Measurements from ENCODE around the gene ZBED3.

The ZBED3 gene

GRCh38 chr5:77066184-77066583 is 20.9 kb downstream of the ZBED3 start:
- TF ChIP-seq SIN3A (IDR thresholded peaks at IDR 0.05; ENCODE audit: borderline replicate concordance, insufficient read depth, low read length), result no peak
- TF ChIP-seq REST (IDR thresholded peaks at IDR 0.05; ENCODE audit: insufficient read depth in 1 of 2, low read depth in 2 of 2, low read length in 2 of 2), result no peak
- TF ChIP-seq FOXP2 (optimal IDR thresholded peaks at IDR 0.05; ENCODE audit: borderline replicate concordance, extremely low read depth, extremely low read length, insufficient read depth), result no peak
- no peak for TF ChIP-seq POLR2AphosphoS5 (IDR thresholded peaks at IDR 0.05; ENCODE audit: low read depth, low read length)
- TF ChIP-seq TAF1 (IDR thresholded peaks at IDR 0.05; ENCODE audit: borderline replicate concordance, insufficient read depth, low read length), result no peak

GRCh38 chr5:77065256-77065655 is 21.8 kb downstream of the ZBED3 start:
- no peak for TF ChIP-seq SIN3A (IDR thresholded peaks at IDR 0.05; ENCODE audit: borderline replicate concordance, insufficient read depth, low read length)
- TF ChIP-seq REST (IDR thresholded peaks at IDR 0.05; ENCODE audit: insufficient read depth in 1 of 2, low read depth in 2 of 2, low read length in 2 of 2), result no peak
- TF ChIP-seq POLR2AphosphoS5 (IDR thresholded peaks at IDR 0.05; ENCODE audit: low read depth, low read length), result no peak
- TF ChIP-seq TAF1 (IDR thresholded peaks at IDR 0.05; ENCODE audit: borderline replicate concordance, insufficient read depth, low read length), result no peak
- TF ChIP-seq FOXP2 (optimal IDR thresholded peaks at IDR 0.05; ENCODE audit: borderline replicate concordance, extremely low read depth, extremely low read length, insufficient read depth), result no peak

GRCh38 chr5:77064040-77064439 is 23.0 kb downstream of the ZBED3 start:
- no peak for TF ChIP-seq TAF1 (IDR thresholded peaks at IDR 0.05; ENCODE audit: borderline replicate concordance, insufficient read depth, low read length)

- TF ChIP-seq TAF1 (IDR thresholded peaks at IDR 0.05; ENCODE audit: borderline replicate concordance, insufficient read depth, low read length) (no peak), SIN3A (IDR thresholded peaks at IDR 0.05; ENCODE audit: borderline replicate concordance, insufficient read depth, low read length) (no peak), REST (IDR thresholded peaks at IDR 0.05; ENCODE audit: insufficient read depth in 1 of 2, low read depth in 2 of 2, low read length in 2 of 2) (no peak), POLR2AphosphoS5 (IDR thresholded peaks at IDR 0.05; ENCODE audit: low read depth, low read length) (no peak), FOXP2 (optimal IDR thresholded peaks at IDR 0.05; ENCODE audit: borderline replicate concordance, extremely low read depth, extremely low read length, insufficient read depth) (no peak)
Measured at GRCh38 chr5:77046416-77047073, 40.5 kb downstream of the ZBED3 start.

- TF ChIP-seq REST (IDR thresholded peaks at IDR 0.05; ENCODE audit: insufficient read depth in 1 of 2, low read depth in 2 of 2, low read length in 2 of 2), result no peak
- TF ChIP-seq TAF1 (IDR thresholded peaks at IDR 0.05; ENCODE audit: borderline replicate concordance, insufficient read depth, low read length), result no peak
- TF ChIP-seq FOXP2 (optimal IDR thresholded peaks at IDR 0.05; ENCODE audit: borderline replicate concordance, extremely low read depth, extremely low read length, insufficient read depth), result no peak
- no peak for TF ChIP-seq SIN3A (IDR thresholded peaks at IDR 0.05; ENCODE audit: borderline replicate concordance, insufficient read depth, low read length)
- no peak for TF ChIP-seq POLR2AphosphoS5 (IDR thresholded peaks at IDR 0.05; ENCODE audit: low read depth, low read length)
Measured at GRCh38 chr5:77035950-77036349, 51.1 kb downstream of the ZBED3 start.
